IMR-90 (cell line): ENCODE data around the gene CABCOCO1.

ENCODE experiments used
- BHLHE40 ChIP-seq: fragments of 150-350 bp; IDR thresholded peaks from 2 replicates; pipeline ENCODE4 v1.6.1; 2016; ENCODE audit warnings: mild to moderate bottlenecking, low read depth, low read length
- CEBPB ChIP-seq: IDR thresholded peaks from 2 replicates; pipeline ENCODE4 v1.6.1; 2012; ENCODE audit warnings: low read depth, low read length, improper control_type of control experiment
- FOS ChIP-seq: fragments of 150-350 bp; IDR thresholded peaks from 2 replicates; pipeline ENCODE4 v1.6.1; 2016; ENCODE audit warnings: low read depth, low read length
- POLR2A ChIP-seq: IDR thresholded peaks from 2 replicates; pipeline ENCODE4 v1.6.1; 2012; ENCODE audit warnings: mild to moderate bottlenecking, low read depth, low read length
- RAD21 ChIP-seq: IDR thresholded peaks from 2 replicates; pipeline ENCODE4 v1.6.1; 2012; ENCODE audit warnings: low read length, improper control_type of control experiment
- SMC3 ChIP-seq: fragments of 150-350 bp; IDR thresholded peaks from 2 replicates; pipeline ENCODE4 v1.6.1; 2016; ENCODE audit warnings: low read depth, mild to moderate bottlenecking, antibody characterized with exemption, low read length, moderate library complexity
- TF ChIP-seq, protein P1 (sequence below): conservative IDR thresholded peaks from 2 replicates; pipeline ENCODE4 v1.5.1; 2012; ENCODE audit warnings: mild to moderate bottlenecking, low read depth, low read length, improper control_type of control experiment
- TF ChIP-seq, protein P2 (sequence below): fragments of 150-350 bp; IDR thresholded peaks from 2 replicates; pipeline ENCODE4 v1.6.1; 2017; ENCODE audit warnings: mild to moderate bottlenecking, antibody characterized with exemption, low read length, low read depth
- TF ChIP-seq, protein P3 (sequence below): fragments of 150-350 bp; IDR thresholded peaks from 2 replicates; pipeline ENCODE4 v1.6.1; 2016; ENCODE audit warnings: low read depth, mild to moderate bottlenecking, low read length, moderate library complexity, borderline replicate concordance

DNA sequence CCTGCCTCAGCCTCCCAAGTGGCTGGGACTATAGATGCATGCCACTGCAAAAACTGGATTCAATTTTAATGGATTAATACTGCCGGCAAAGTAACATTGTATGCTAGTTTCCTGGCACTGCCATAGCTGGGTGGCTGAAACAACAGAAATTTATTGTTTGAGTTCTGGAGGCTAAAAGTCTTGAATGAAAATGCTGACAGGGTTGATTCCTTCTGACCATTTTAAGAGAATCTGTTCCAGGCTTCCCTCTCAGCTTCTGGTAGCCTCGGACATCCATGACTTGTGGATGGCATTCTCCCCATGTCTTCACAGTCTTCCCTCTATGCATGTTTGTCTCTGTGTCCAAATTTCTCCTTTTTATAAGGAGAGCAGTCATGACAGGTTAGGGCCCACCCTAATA lies 151.4 kb downstream of the CABCOCO1 start:
- TF ChIP-seq POLR2A (no peak), RAD21 (no peak), CEBPB (no peak), SMC3 (no peak), BHLHE40 (no peak), FOS (no peak)
- TF ChIP-seq, protein P1, sequence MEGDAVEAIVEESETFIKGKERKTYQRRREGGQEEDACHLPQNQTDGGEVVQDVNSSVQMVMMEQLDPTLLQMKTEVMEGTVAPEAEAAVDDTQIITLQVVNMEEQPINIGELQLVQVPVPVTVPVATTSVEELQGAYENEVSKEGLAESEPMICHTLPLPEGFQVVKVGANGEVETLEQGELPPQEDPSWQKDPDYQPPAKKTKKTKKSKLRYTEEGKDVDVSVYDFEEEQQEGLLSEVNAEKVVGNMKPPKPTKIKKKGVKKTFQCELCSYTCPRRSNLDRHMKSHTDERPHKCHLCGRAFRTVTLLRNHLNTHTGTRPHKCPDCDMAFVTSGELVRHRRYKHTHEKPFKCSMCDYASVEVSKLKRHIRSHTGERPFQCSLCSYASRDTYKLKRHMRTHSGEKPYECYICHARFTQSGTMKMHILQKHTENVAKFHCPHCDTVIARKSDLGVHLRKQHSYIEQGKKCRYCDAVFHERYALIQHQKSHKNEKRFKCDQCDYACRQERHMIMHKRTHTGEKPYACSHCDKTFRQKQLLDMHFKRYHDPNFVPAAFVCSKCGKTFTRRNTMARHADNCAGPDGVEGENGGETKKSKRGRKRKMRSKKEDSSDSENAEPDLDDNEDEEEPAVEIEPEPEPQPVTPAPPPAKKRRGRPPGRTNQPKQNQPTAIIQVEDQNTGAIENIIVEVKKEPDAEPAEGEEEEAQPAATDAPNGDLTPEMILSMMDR, result no peak
- TF ChIP-seq, protein P2, sequence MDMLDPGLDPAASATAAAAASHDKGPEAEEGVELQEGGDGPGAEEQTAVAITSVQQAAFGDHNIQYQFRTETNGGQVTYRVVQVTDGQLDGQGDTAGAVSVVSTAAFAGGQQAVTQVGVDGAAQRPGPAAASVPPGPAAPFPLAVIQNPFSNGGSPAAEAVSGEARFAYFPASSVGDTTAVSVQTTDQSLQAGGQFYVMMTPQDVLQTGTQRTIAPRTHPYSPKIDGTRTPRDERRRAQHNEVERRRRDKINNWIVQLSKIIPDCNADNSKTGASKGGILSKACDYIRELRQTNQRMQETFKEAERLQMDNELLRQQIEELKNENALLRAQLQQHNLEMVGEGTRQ, result no peak
- TF ChIP-seq, protein P3, sequence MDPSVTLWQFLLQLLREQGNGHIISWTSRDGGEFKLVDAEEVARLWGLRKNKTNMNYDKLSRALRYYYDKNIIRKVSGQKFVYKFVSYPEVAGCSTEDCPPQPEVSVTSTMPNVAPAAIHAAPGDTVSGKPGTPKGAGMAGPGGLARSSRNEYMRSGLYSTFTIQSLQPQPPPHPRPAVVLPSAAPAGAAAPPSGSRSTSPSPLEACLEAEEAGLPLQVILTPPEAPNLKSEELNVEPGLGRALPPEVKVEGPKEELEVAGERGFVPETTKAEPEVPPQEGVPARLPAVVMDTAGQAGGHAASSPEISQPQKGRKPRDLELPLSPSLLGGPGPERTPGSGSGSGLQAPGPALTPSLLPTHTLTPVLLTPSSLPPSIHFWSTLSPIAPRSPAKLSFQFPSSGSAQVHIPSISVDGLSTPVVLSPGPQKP, result no peak
